IMR-90 (cell line): Measurements from ENCODE around the gene SPTSSA. TPM values are rescaled to one million over a fixed set of nuclear protein-coding genes. Genes with fewer than 3 reads are reported as not detected.

Experiments used
- ATAC-seq: fragments of 200-7000 bp; cut with Tn5 transposase; 2 replicates; pipeline ENCODE4 v1.9.1; 2020; ENCODE audit warnings: low read depth, mild to moderate bottlenecking, moderate library complexity
- BruUV-seq: library from RNA; stranded (reverse); fragments of 400-500 nt; replicated peaks from 2 replicates; lab custom pipeline; 2021; lab: Mats Ljungman, UMichigan
- CTCF ChIA-PET: fragments of 300-600 bp; formaldehyde crosslinking; extraction: SDS; loops from one replicate; lab custom pipeline; 2021; ENCODE audit warnings: antibody characterized with exemption; lab: Yijun Ruan, JAX
- POLR2A ChIA-PET: fragments of 300-600 bp; sonication (Branson Sonifier 250); formaldehyde crosslinking; loops from one replicate; lab custom pipeline; 2022; ENCODE audit warnings: antibody characterized with exemption; ENCODE audit not compliant: unreplicated experiment; lab: Charles Lee
- DNase-seq: peaks from one replicate; pipeline ENCODE4 v3.0.0; 2013
- H2AFZ ChIP-seq: replicated peaks from 2 replicates; pipeline ENCODE3; 2013; ENCODE audit warnings: low read length, mild to moderate bottlenecking; ENCODE audit not compliant: poor library complexity
- H2AK5ac ChIP-seq: 2 replicates; pipeline ENCODE4 v1.6.1; 2013; ENCODE audit warnings: low read depth, low read length, inconsistent platforms
- H2AK9ac ChIP-seq: replicated peaks from 2 replicates; pipeline ENCODE3; 2013; ENCODE audit warnings: mild to moderate bottlenecking, low read depth, low read length, moderate library complexity; ENCODE audit not compliant: poor library complexity
- H2BK120ac ChIP-seq: 2 replicates; pipeline ENCODE4 v1.6.1; 2013; ENCODE audit warnings: low read depth, low read length, inconsistent platforms
- H2BK15ac ChIP-seq: 3 replicates; pipeline ENCODE4 v1.6.1; 2013; ENCODE audit warnings: low read depth, low read length, inconsistent platforms
- H2BK20ac ChIP-seq: 2 replicates; pipeline ENCODE4 v1.6.1; 2013; ENCODE audit warnings: low read depth, mild to moderate bottlenecking, inconsistent platforms, low read length, moderate library complexity
- H2BK5ac ChIP-seq: 2 replicates; pipeline ENCODE4 v1.6.1; 2013; ENCODE audit warnings: mild to moderate bottlenecking, low read depth, low read length, inconsistent platforms; ENCODE audit not compliant: poor library complexity, severe bottlenecking
- H3K14ac ChIP-seq: replicated peaks from 2 replicates; pipeline ENCODE4 v1.6.1; 2013; ENCODE audit warnings: low read depth, low read length, inconsistent platforms
- H3K18ac ChIP-seq: 2 replicates; pipeline ENCODE4 v1.6.1; 2013; ENCODE audit warnings: low read depth, low read length, control low read depth
- H3K23ac ChIP-seq: 2 replicates; pipeline ENCODE4 v1.6.1; 2013; ENCODE audit warnings: low read depth, low read length, inconsistent platforms
- H3K27ac ChIP-seq: 2 replicates; pipeline ENCODE4 v1.5.1; 2013; ENCODE audit warnings: mild to moderate bottlenecking, control low read depth, low read length; ENCODE audit not compliant: insufficient read depth
- H3K27me3 ChIP-seq: 2 replicates; pipeline ENCODE4 v1.6.1; 2013; ENCODE audit warnings: low read length; ENCODE audit not compliant: control insufficient read depth, insufficient read depth
- H3K36me3 ChIP-seq: 2 replicates; pipeline ENCODE4 v1.6.1; 2013; ENCODE audit warnings: low read length, mixed read lengths; ENCODE audit not compliant: control insufficient read depth, insufficient read depth
- H3K4ac ChIP-seq: 2 replicates; pipeline ENCODE4 v1.6.1; 2013; ENCODE audit warnings: low read depth, low read length, inconsistent platforms
- H3K4me1 ChIP-seq: 2 replicates; pipeline ENCODE4 v1.6.1; 2013; ENCODE audit warnings: low read length, mixed read lengths; ENCODE audit not compliant: control insufficient read depth, insufficient read depth
- H3K4me2 ChIP-seq: 2 replicates; pipeline ENCODE4 v1.6.1; 2013; ENCODE audit warnings: low read depth, mild to moderate bottlenecking, control low read depth, low read length, moderate library complexity
- H3K4me3 ChIP-seq: 2 replicates; pipeline ENCODE4 v1.5.1; 2013; ENCODE audit warnings: low read depth, mild to moderate bottlenecking, control low read depth, low read length, moderate library complexity; ENCODE audit not compliant: insufficient read depth
- H3K56ac ChIP-seq: 2 replicates; pipeline ENCODE4 v1.6.1; 2013; ENCODE audit warnings: low read length, inconsistent platforms; ENCODE audit not compliant: insufficient read depth; ENCODE audit errors: extremely low read depth
- H3K79me1 ChIP-seq, 2 experiments: 2 replicates each; pipeline ENCODE4 v1.6.1; 2013; ENCODE audit warnings: low read length in 2 of 2, inconsistent platforms in 1 of 2, low read depth in 1 of 2
- H3K9ac ChIP-seq: 2 replicates; pipeline ENCODE4 v1.6.1; 2013; ENCODE audit warnings: low read depth, low read length, control low read depth
- H3K9me1 ChIP-seq: 2 replicates; pipeline ENCODE4 v1.6.1; 2013; ENCODE audit warnings: low read length, inconsistent platforms; ENCODE audit not compliant: insufficient read depth
- H3K9me3 ChIP-seq: 2 replicates; pipeline ENCODE4 v1.6.1; 2013; ENCODE audit warnings: low read length; ENCODE audit not compliant: control insufficient read depth, insufficient read depth
- H4K20me1 ChIP-seq: 2 replicates; pipeline ENCODE4 v1.6.1; 2013; ENCODE audit warnings: low read length, inconsistent platforms; ENCODE audit not compliant: insufficient read depth
- H4K5ac ChIP-seq: 2 replicates; pipeline ENCODE4 v1.6.1; 2013; ENCODE audit warnings: mild to moderate bottlenecking, low read depth, low read length, control low read depth
- H4K8ac ChIP-seq, 2 experiments: 2 replicates each; pipeline ENCODE4 v1.6.1; 2013; ENCODE audit warnings: low read depth in 2 of 2, low read length in 2 of 2, control low read depth in 1 of 2, inconsistent platforms in 1 of 2
- H4K91ac ChIP-seq: 2 replicates; pipeline ENCODE4 v1.6.1; 2013; ENCODE audit warnings: low read depth, low read length, inconsistent platforms; ENCODE audit not compliant: insufficient read depth
- BHLHE40 ChIP-seq: fragments of 150-350 bp; IDR thresholded peaks from 2 replicates; pipeline ENCODE4 v1.6.1; 2016; ENCODE audit warnings: mild to moderate bottlenecking, low read depth, low read length
- CEBPB ChIP-seq: IDR thresholded peaks from 2 replicates; pipeline ENCODE4 v1.6.1; 2012; ENCODE audit warnings: low read depth, low read length, improper control_type of control experiment
- CHD1 ChIP-seq: IDR thresholded peaks from 2 replicates; pipeline ENCODE4 v1.6.1; 2012; ENCODE audit warnings: low read depth, low read length, improper control_type of control experiment
- FOS ChIP-seq: fragments of 150-350 bp; IDR thresholded peaks from 2 replicates; pipeline ENCODE4 v1.6.1; 2016; ENCODE audit warnings: low read depth, low read length
- MAFK ChIP-seq: IDR thresholded peaks from 2 replicates; pipeline ENCODE4 v1.6.1; 2012; ENCODE audit warnings: low read depth, low read length, improper control_type of control experiment
- MAZ ChIP-seq: IDR thresholded peaks from 2 replicates; pipeline ENCODE4 v1.6.1; 2012; ENCODE audit warnings: low read depth, mild to moderate bottlenecking, low read length, improper control_type of control experiment, moderate library complexity, borderline replicate concordance
- NFE2L2 ChIP-seq: fragments of 150-350 bp; IDR thresholded peaks from 2 replicates; pipeline ENCODE4 v1.6.1; 2016; ENCODE audit warnings: low read depth, mild to moderate bottlenecking, low read length
- POLR2A ChIP-seq: IDR thresholded peaks from 2 replicates; pipeline ENCODE4 v1.6.1; 2012; ENCODE audit warnings: mild to moderate bottlenecking, low read depth, low read length
- RAD21 ChIP-seq: IDR thresholded peaks from 2 replicates; pipeline ENCODE4 v1.6.1; 2012; ENCODE audit warnings: low read length, improper control_type of control experiment
- RCOR1 ChIP-seq: IDR thresholded peaks from 2 replicates; pipeline ENCODE4 v1.6.1; 2012; ENCODE audit warnings: mild to moderate bottlenecking, low read length, improper control_type of control experiment; ENCODE audit not compliant: insufficient replicate concordance
- RFX5 ChIP-seq: IDR thresholded peaks from 2 replicates; pipeline ENCODE4 v1.8.0; 2012; ENCODE audit warnings: low read depth, mild to moderate bottlenecking, low read length, moderate library complexity
- WGBS, 2 experiments: methylation state at CpG; one replicate each; pipeline versions ENCODE4 v1.1.5 to v1.1.7; 2013; ENCODE audit warnings: missing lambda C conversion rate in 2 of 2; ENCODE audit not compliant: insufficient read length in 1 of 2; ENCODE audit errors: extremely low coverage in 2 of 2; 5-methylcytosine and 5-hydroxymethylcytosine counted together
- dilution Hi-C: fragments of 300-500 bp; cut with HindIII; formaldehyde crosslinking; loops from one replicate; pipeline ENCODE4 v1.14.3; 2018; ENCODE audit warnings: low sequenced_read_pairs; ENCODE audit not compliant: unreplicated experiment
- in situ Hi-C: fragments of 300-500 bp; cut with MboI; formaldehyde crosslinking; loops from 3 replicates; pipeline ENCODE4 v1.14.3; 2019; ENCODE audit warnings: low sequenced_read_pairs, inconsistent platforms, mixed read lengths
- intact Hi-C: fragments of 100-400 bp; cut with micrococcal nuclease; formaldehyde crosslinking; loops from 2 replicates; pipeline ENCODE4 v1.10.0; 2022
- polyA plus RNA-seq, 3 experiments: library from polyadenylated mRNA; depleted of rRNA; stranded (reverse); fragments of >200 nt; gene quantifications; 2 replicates each; pipeline ENCODE4 v1.2.3, GENCODE V29; 2012; ENCODE audit warnings: low replicate concordance in 1 of 3
- total RNA-seq: library from RNA; depleted of rRNA; stranded (reverse); fragments of >200 nt; gene quantifications from 2 replicates; pipeline ENCODE4 v1.2.3, GENCODE V29; 2012
- TF ChIP-seq, protein P1 (sequence below): fragments of 150-350 bp; IDR thresholded peaks from 2 replicates; pipeline ENCODE4 v1.6.1; 2017; ENCODE audit warnings: mild to moderate bottlenecking, antibody characterized with exemption, low read length, low read depth
- TF ChIP-seq, protein P2 (sequence below): conservative IDR thresholded peaks from 2 replicates; pipeline ENCODE4 v1.5.1; 2012; ENCODE audit warnings: mild to moderate bottlenecking, low read depth, low read length, improper control_type of control experiment
- TF ChIP-seq, protein P3 (sequence below): fragments of 150-350 bp; IDR thresholded peaks from 2 replicates; pipeline ENCODE4 v1.6.1; 2016; ENCODE audit warnings: low read depth, mild to moderate bottlenecking, low read length, moderate library complexity, borderline replicate concordance

SPTSSA gene
- total and polyA plus RNA-seq, 2 of the 4 experiments (the other 2 are of a cell fraction): 10.8 to 26.2 TPM

DNA sequence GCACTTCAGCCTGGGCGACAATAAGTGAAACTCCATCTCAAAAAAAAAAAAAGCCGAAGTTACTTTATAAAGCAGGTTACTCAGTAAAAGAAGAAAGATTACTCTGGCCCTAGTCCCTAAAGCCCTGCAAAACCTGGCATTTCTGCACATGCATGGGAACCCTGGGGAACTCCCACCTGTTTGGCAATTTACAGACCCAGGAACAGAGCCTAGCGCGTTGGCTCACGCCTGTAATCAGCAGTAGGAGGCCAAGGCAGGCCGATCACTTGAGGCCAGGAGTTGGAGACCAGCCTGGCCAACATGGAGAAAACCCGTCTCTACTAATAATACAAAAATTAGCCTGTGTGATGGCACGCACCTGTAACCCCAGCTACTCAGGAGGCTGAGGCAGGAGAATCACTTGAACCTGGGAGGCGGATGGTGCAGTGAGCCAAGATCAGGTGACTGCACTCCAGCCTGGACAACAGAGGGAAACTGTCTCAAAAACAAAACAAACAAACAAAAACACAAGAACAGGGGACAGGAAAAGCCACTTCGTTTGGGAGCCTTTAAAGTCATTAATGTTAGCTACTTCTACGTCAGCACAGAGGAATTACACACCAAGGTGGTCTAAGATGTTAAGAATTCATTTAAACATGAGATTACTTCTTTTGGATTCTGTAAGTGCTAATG lies 34.1 kb upstream of the SPTSSA start:
- POLR2A ChIA-PET: interaction anchor here (0.6 kb wide), 1 partner anchor 18 kb away, joined by 19 read pairs; no protein-coding TSS in a partner anchor
- DNase-seq: no peak
- peak overlapping the region; percentile 58 for H4K5ac ChIP-seq
- CTCF ChIA-PET: interaction anchor here (0.7 to 0.8 kb wide), 2 partner anchors 42 to 173 kb away, joined by 3 to 4 read pairs; no protein-coding TSS in a partner anchor
- peak overlapping the region; percentile 66 for H3K18ac ChIP-seq
- peak overlapping the region; percentile 90 for H2BK20ac ChIP-seq
- H4K20me1 ChIP-seq: no peaks in the 10 kb centered on the region
- H4K8ac ChIP-seq: peak overlapping the region; percentile 53 to 91
- in situ Hi-C loops (loop anchor here (5.0 kb wide), 1 partner anchor 34 kb away; the partner anchor contains the start of gene SPTSSA), intact Hi-C loops (loop anchor here (5.0 to 10.0 kb wide), 2 partner anchors 41 to 131 kb away; partner anchors contain the start of gene EAPP), dilution Hi-C loops (no loop called here)
- peak overlapping the region; percentile 43; the same call in 1 of the 3 replicates for H2BK15ac ChIP-seq
- H3K36me3 ChIP-seq: no peaks in the 10 kb centered on the region
- H3K23ac ChIP-seq: peak overlapping the region; percentile 40; the same call in 1 of the 2 replicates
- no TSS peak for BruUV-seq
- WGBS, 2 experiments: 94% methylated on average over 6 of the region's 11 CpGs; no CpG with 5 or more reads in 1 of the 2 experiments
- H2AK9ac ChIP-seq: no peak overlapping the region
- H3K4ac ChIP-seq: peak overlapping the region; percentile 90
- H3K79me1 ChIP-seq: no peaks in the 10 kb centered on the region
- ATAC-seq: no peak
- peak overlapping the region; percentile 65 for H3K27ac ChIP-seq
- H4K91ac ChIP-seq: peak overlapping the region; percentile 75; the same call in 1 of the 2 replicates
- H3K4me3 ChIP-seq: no peak overlapping the region
- no peak overlapping the region for H2AFZ ChIP-seq
- no peak overlapping the region for H3K9ac ChIP-seq
- no peak overlapping the region for H3K56ac ChIP-seq
- H3K4me2 ChIP-seq: no peak overlapping the region
- H3K9me1 ChIP-seq: peaks cover 3% of the 10 kb centered on the region; the same call in 1 of the 2 replicates
- peak overlapping the region; percentile 62 for H2AK5ac ChIP-seq
- peak overlapping the region; percentile 67; the same call in 1 of the 2 replicates for H3K14ac ChIP-seq
- H2BK5ac ChIP-seq: peak overlapping the region; percentile 83
- no peaks in the 10 kb centered on the region for H3K27me3 ChIP-seq
- H3K9me3 ChIP-seq: no peaks in the 10 kb centered on the region
- peaks cover 13% of the 10 kb centered on the region for H3K4me1 ChIP-seq
- peak overlapping the region; percentile 95 for H2BK120ac ChIP-seq
- TF ChIP-seq NFE2L2 (no peak), RCOR1 (no peak), RAD21 (no peak), POLR2A (no peak), CHD1 (no peak), MAFK (no peak), BHLHE40 (no peak), CEBPB (no peak), MAZ (no peak), FOS (no peak), RFX5 (no peak)
- TF ChIP-seq, protein P1, sequence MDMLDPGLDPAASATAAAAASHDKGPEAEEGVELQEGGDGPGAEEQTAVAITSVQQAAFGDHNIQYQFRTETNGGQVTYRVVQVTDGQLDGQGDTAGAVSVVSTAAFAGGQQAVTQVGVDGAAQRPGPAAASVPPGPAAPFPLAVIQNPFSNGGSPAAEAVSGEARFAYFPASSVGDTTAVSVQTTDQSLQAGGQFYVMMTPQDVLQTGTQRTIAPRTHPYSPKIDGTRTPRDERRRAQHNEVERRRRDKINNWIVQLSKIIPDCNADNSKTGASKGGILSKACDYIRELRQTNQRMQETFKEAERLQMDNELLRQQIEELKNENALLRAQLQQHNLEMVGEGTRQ: no peak
- TF ChIP-seq, protein P2, sequence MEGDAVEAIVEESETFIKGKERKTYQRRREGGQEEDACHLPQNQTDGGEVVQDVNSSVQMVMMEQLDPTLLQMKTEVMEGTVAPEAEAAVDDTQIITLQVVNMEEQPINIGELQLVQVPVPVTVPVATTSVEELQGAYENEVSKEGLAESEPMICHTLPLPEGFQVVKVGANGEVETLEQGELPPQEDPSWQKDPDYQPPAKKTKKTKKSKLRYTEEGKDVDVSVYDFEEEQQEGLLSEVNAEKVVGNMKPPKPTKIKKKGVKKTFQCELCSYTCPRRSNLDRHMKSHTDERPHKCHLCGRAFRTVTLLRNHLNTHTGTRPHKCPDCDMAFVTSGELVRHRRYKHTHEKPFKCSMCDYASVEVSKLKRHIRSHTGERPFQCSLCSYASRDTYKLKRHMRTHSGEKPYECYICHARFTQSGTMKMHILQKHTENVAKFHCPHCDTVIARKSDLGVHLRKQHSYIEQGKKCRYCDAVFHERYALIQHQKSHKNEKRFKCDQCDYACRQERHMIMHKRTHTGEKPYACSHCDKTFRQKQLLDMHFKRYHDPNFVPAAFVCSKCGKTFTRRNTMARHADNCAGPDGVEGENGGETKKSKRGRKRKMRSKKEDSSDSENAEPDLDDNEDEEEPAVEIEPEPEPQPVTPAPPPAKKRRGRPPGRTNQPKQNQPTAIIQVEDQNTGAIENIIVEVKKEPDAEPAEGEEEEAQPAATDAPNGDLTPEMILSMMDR: no peak
- TF ChIP-seq, protein P3, sequence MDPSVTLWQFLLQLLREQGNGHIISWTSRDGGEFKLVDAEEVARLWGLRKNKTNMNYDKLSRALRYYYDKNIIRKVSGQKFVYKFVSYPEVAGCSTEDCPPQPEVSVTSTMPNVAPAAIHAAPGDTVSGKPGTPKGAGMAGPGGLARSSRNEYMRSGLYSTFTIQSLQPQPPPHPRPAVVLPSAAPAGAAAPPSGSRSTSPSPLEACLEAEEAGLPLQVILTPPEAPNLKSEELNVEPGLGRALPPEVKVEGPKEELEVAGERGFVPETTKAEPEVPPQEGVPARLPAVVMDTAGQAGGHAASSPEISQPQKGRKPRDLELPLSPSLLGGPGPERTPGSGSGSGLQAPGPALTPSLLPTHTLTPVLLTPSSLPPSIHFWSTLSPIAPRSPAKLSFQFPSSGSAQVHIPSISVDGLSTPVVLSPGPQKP: no peak
